Esophagus muscularis mucosa (tissue), 4 donors: Measurements from ENCODE around the gene BCR. TPM values are rescaled to one million over a fixed set of nuclear protein-coding genes. Genes with fewer than 3 reads are reported as not detected.
"Not testable (repeated sequence)": the region's sequence is repeated elsewhere in the genome, so short reads cannot be mapped to it uniquely, and the experiment has no call there.

Source experiments
- DNase-seq: peaks from one replicate; pipeline ENCODE4 v3.0.0-alpha.2; 2017; ENCODE audit errors: extremely low spot score
- H3K27ac ChIP-seq, 4 donors: fragments of 200-600 bp; sonication (generic); replicated peaks in 1 of 4; 1 replicate in 3 of 4; 2 replicates in 1 of 4; pipeline ENCODE4 v1.5.1; 2016 to 2019; ENCODE audit warnings: mild to moderate bottlenecking in 1 of 4
- H3K27me3 ChIP-seq, 4 donors: fragments of 200-600 bp; sonication (generic); one replicate each; pipeline versions ENCODE4 v1.5.1 to v1.6.0; 2016 to 2019
- H3K36me3 ChIP-seq, 4 donors: fragments of 200-600 bp; sonication (generic); one replicate each; pipeline ENCODE4 v1.5.1; 2016 to 2019
- H3K4me1 ChIP-seq, 4 donors: fragments of 200-600 bp; sonication (generic); one replicate each; pipeline ENCODE4 v1.5.1; 2016 to 2019
- H3K4me3 ChIP-seq, 4 donors: fragments of 200-600 bp; sonication (generic); 1 replicate in 2 of 4; 2 replicates in 2 of 4; pipeline ENCODE4 v1.5.1; 2016 to 2019; ENCODE audit warnings: mild to moderate bottlenecking in 4 of 4, moderate library complexity in 1 of 4
- H3K9me3 ChIP-seq, 4 donors: fragments of 200-600 bp; sonication (generic); 1 replicate in 3 of 4; 2 replicates in 1 of 4; pipeline ENCODE4 v1.5.1; 2016 to 2019
- CTCF ChIP-seq, 3 experiments: fragments of 200-600 bp in 2 of 3; fragments of 450-650 bp in 1 of 3; sonication (generic) in 2 of 3; IDR thresholded peaks; one replicate each; pipeline ENCODE4 v1.5.1; 2017 to 2019; ENCODE audit warnings: antibody characterized with exemption in 3 of 3, mild to moderate bottlenecking in 2 of 3, moderate library complexity in 1 of 3
- EP300 ChIP-seq: sonication (generic); formaldehyde crosslinking; IDR thresholded peaks from one replicate; pipeline ENCODE4 v1.6.1; 2017; ENCODE audit warnings: antibody characterized with exemption
- POLR2A ChIP-seq: fragments of 450-650 bp; IDR thresholded peaks from one replicate; pipeline ENCODE4 v1.6.1; 2017; ENCODE audit warnings: antibody characterized with exemption, moderate library complexity, mild to moderate bottlenecking, low read depth
- POLR2AphosphoS5 ChIP-seq, 2 donors: sonication (generic); formaldehyde crosslinking; IDR thresholded peaks; one replicate each; pipeline ENCODE4 v1.6.1; 2017; ENCODE audit warnings: antibody characterized with exemption in 2 of 2
- WGBS: methylation state at CpG from one replicate; pipeline ENCODE4 v1.1.5; 2018; 5-methylcytosine and 5-hydroxymethylcytosine counted together
- intact Hi-C: fragments of 100-400 bp; cut with DNase I; formaldehyde crosslinking; loops from one replicate; pipeline ENCODE4 v1.15.1; 2023
- total RNA-seq, 4 donors: library from RNA; depleted of rRNA; stranded (reverse); fragments of >200 nt; gene quantifications; one replicate each; pipeline versions ENCODE4 v1.1.0 to v1.2.1, GENCODE V29; 2016

Gene BCR
- total RNA-seq, 4 donors from 2014 or later = 35.7 to 58.5 (median 48.0) TPM

DNA sequence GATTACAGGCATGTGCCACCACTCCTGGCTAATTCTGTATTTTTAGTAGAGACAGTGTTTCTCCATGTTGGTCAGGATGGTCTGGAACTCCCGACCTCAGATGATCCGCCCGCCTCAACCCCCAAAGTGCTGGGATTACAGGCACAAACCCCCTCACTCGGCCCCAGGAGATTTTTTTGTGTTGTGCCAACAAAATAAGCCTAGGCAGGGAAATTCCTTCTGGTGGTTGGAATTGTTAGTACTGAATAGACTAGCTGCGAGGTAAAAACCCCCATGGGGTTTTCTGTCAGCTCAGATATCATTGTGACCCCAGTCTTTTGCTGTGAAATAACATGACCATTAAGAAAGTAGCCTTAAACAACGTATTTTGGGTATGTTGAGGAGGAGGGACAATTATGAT is 144.9 kb downstream of the BCR start:
- WGBS = 81% methylated on average over 6 of the region's 6 CpGs
- no peak overlapping the region for H3K27ac ChIP-seq
- intact Hi-C loops = no loop called here
- TF ChIP-seq POLR2A (no peak), POLR2AphosphoS5 (IDR thresholded peaks at IDR 0.05) (no peak), CTCF (IDR thresholded peaks at IDR 0.05) (no peak), EP300 (no peak)
- H3K36me3 ChIP-seq = no peaks in the 10 kb centered on the region
- DNase-seq = peak; percentile 39
- H3K4me1 ChIP-seq = no peaks in the 10 kb centered on the region
- H3K9me3 ChIP-seq = no peaks in the 10 kb centered on the region
- H3K27me3 ChIP-seq = no peaks in the 10 kb centered on the region
- no peak overlapping the region for H3K4me3 ChIP-seq

GRCh38 chr22:23333822-23334221 is 153.5 kb downstream of the BCR start:
- H3K27me3 ChIP-seq, intact Hi-C loops, H3K36me3 ChIP-seq, H3K4me1 ChIP-seq, H3K27ac ChIP-seq, DNase-seq, H3K9me3 ChIP-seq, H3K4me3 ChIP-seq: not testable (repeated sequence)

- H3K4me1 ChIP-seq, DNase-seq, H3K27me3 ChIP-seq, H3K4me3 ChIP-seq, intact Hi-C loops, H3K36me3 ChIP-seq, H3K27ac ChIP-seq, H3K9me3 ChIP-seq: not testable (repeated sequence)
- 89% methylated on average over 3 of the region's 9 CpGs for WGBS
These were observed 157.4 kb downstream of the BCR start for GRCh38 chr22:23337672-23338071.

DNA sequence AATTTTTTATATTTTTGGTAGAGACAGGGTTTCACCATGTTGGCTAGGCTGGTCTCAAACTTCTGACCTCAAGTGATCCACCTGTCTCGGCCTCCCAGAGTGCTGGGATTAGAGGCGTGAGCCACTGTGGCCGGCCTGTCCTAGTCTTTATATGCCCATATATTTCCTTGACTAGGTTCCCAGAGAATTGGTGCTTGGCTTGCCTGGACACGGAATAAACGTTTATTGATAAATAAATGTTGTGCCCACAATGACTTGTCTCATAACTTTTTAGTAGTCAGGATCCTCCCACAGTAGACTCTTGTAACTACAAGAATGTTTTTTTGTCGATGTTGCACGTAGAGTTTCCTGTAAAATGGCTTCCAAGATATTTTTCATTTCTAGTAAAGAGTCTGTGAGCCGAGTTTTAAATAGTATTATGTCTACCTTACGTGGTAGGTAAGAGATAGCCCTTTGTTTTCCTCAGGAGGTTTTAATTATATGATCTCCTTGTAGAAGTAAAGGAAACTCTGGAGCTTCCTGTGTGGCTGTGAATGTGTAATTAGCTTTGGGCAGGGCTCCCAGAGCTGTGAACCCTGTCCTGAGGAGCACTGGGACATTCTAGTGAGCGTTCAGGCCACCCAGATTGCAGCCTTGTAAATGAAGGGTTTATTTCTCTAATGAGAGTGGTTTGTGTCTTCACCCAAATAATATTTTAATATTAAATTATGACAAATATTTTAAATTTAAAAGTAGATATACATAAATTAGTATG is 161.8 kb downstream of the BCR start:
- H3K4me1 ChIP-seq, H3K9me3 ChIP-seq, H3K27me3 ChIP-seq, H3K36me3 ChIP-seq, DNase-seq, H3K27ac ChIP-seq, intact Hi-C loops, H3K4me3 ChIP-seq: not testable (repeated sequence)
- 79% methylated on average over 8 of the region's 10 CpGs for WGBS

GRCh38 chr22:23351321-23351720 is 171.0 kb downstream of the BCR start:
- H3K27ac ChIP-seq = no peak overlapping the region
- WGBS = 47% methylated on average over 1 of the region's 1 CpG
- peaks cover 0 to 22% (median 0%) of the 10 kb centered on the region in 4 donors for H3K27me3 ChIP-seq
- no peak overlapping the region for H3K4me3 ChIP-seq
- intact Hi-C loops = no loop called here
- no peak for DNase-seq
- H3K4me1 ChIP-seq = no peaks in the 10 kb centered on the region
- TF ChIP-seq POLR2A (no peak), CTCF (IDR thresholded peaks at IDR 0.05) (no peak), POLR2AphosphoS5 (IDR thresholded peaks at IDR 0.05) (no peak), EP300 (no peak)
- no peaks in the 10 kb centered on the region for H3K36me3 ChIP-seq
- no peaks in the 10 kb centered on the region for H3K9me3 ChIP-seq

DNA sequence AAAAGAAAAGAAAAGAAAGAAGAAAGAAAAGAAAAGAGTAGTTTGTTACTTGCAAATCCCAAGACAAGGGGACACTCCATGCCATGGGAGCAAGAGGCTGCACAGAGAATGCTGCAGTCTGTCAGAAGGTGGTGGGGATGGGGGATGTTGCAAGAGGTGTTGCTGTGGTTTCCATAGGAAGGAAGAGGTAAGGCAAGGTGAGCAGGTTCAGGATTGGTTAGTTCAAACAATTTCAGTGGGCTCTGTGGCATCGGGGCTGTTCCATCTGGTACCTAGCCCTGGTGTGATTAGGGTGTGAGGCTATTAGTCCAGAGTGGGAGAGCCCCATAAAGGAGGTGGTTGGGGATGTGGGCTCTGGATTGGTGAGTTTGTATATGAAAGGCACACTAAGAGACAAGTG is 172.7 kb downstream of the BCR start:
- Histone ChIP-seq H3K4me3 (no peak overlapping the region), H3K27me3 (peaks cover 0 to 22% (median 0%) of the 10 kb centered on the region in 4 donors), H3K4me1 (no peaks in the 10 kb centered on the region), H3K36me3 (no peaks in the 10 kb centered on the region), H3K27ac (no peak overlapping the region), H3K9me3 (no peaks in the 10 kb centered on the region)
- TF ChIP-seq EP300 = no peak
- no peak for TF ChIP-seq CTCF (IDR thresholded peaks at IDR 0.05)
- TF ChIP-seq POLR2AphosphoS5 (IDR thresholded peaks at IDR 0.05) = no peak
- no peak for TF ChIP-seq POLR2A
- DNase-seq = peak; percentile 84
- intact Hi-C loops = no loop called here
- 90% methylated on average over 1 of the region's 1 CpG for WGBS
